HCT116 (cell line): Measurements from ENCODE around the gene DNMT3B. TPM values are rescaled to one million over a fixed set of nuclear protein-coding genes. Genes with fewer than 3 reads are reported as not detected.
A peak's percentile ranks its signal among the peaks of the same experiment; 100 is the strongest.

ENCODE experiments used
- ATAC-seq: fragments of 200-7000 bp; cut with Tn5 transposase; 2 replicates; pipeline ENCODE4 v1.9.1; 2020; ENCODE audit warnings: mild to moderate bottlenecking, moderate library complexity
- Bru-seq: library from RNA; stranded (reverse); fragments of 400-500 nt; gene quantifications from one replicate; lab custom pipeline; 2021; lab: Mats Ljungman, UMichigan
- BruChase-seq, 2 experiments: library from RNA; stranded (reverse); fragments of 400-500 nt; gene quantifications; one replicate each; lab custom pipeline; 2021; lab: Mats Ljungman, UMichigan
- BruUV-seq: library from RNA; stranded (reverse); fragments of 400-500 nt; replicated peaks from 2 replicates; lab custom pipeline; 2021; lab: Mats Ljungman, UMichigan
- CTCF ChIA-PET: fragments of 300-600 bp; sonication (Branson Sonifier 250); formaldehyde crosslinking; loops from one replicate; lab custom pipeline; 2021; ENCODE audit warnings: antibody characterized with exemption; lab: Charles Lee
- POLR2A ChIA-PET: fragments of 300-600, 350-600 bp; sonication (Branson Sonifier 250); formaldehyde crosslinking; loops from one replicate; lab custom pipeline; 2021; ENCODE audit warnings: antibody characterized with exemption; lab: Charles Lee
- RAD21 ChIA-PET, 2 experiments: fragments of 300-600 bp; sonication (Branson Sonifier 250); formaldehyde crosslinking; loops; one replicate each; lab custom pipeline; 2023; ENCODE audit warnings: low total read pairs in 2 of 2; ENCODE audit not compliant: uncharacterized antibody in 2 of 2, unreplicated experiment in 2 of 2, low non-redundant PET in 1 of 2; lab: Charles Lee
- DNase-seq: peaks from one replicate; pipeline ENCODE4 v3.0.0-alpha.2; 2010; ENCODE audit warnings: low read depth, low spot score
- H2AFZ ChIP-seq: fragments of 200-600 bp; shearing (Covaris generic), sonication (generic); 2 replicates; pipeline ENCODE4 v1.6.1; 2017; ENCODE audit warnings: low read depth, mixed run types, mixed read lengths, antibody characterized with exemption, low read length; ENCODE audit not compliant: poor library complexity, severe bottlenecking
- H3K27ac ChIP-seq: 2 replicates; pipeline ENCODE4 v1.5.1; 2012; ENCODE audit warnings: low read depth, low read length
- H3K27me3 ChIP-seq: fragments of 200-600 bp; sonication (generic); 2 replicates; pipeline ENCODE4 v1.6.1; 2016; ENCODE audit warnings: mixed run types, low read length, mixed read lengths; ENCODE audit not compliant: insufficient read depth
- H3K36me3 ChIP-seq, 2 experiments: fragments of 200-500 bp in 1 of 2; fragments of 200-600 bp in 1 of 2; sonication (Bioruptor generic) in 1 of 2; sonication (generic) in 1 of 2; 2 replicates each; pipeline versions ENCODE4 v1.5.1 to v1.6.1; 2014 to 2016; ENCODE audit warnings: low read length in 2 of 2, inconsistent platforms in 1 of 2, mixed read lengths in 1 of 2, mixed run types in 1 of 2; ENCODE audit not compliant: insufficient read depth in 2 of 2, control insufficient read depth in 1 of 2
- H3K4me1 ChIP-seq, 2 experiments: fragments of 200-600 bp in 1 of 2; sonication (generic) in 1 of 2; 2 replicates each; pipeline versions ENCODE4 v1.5.1 to v1.6.1; 2012 to 2017; ENCODE audit warnings: low read length in 2 of 2, inconsistent platforms in 1 of 2, mild to moderate bottlenecking in 1 of 2, mixed read lengths in 1 of 2, mixed run types in 1 of 2, moderate library complexity in 1 of 2; ENCODE audit not compliant: insufficient read depth in 2 of 2, control insufficient read depth in 1 of 2
- H3K4me2 ChIP-seq: fragments of 200-600 bp; sonication (generic); 2 replicates; pipeline ENCODE4 v1.6.1; 2017; ENCODE audit warnings: mixed run types, low read length, mixed read lengths
- H3K4me3 ChIP-seq, 2 experiments: fragments of 200-600 bp in 1 of 2; sonication (generic) in 1 of 2; replicated peaks in 1 of 2; 2 replicates each; pipeline ENCODE4 v1.5.1; 2011 to 2016; ENCODE audit warnings: low read length in 2 of 2, control low read depth in 1 of 2, low read depth in 1 of 2, mild to moderate bottlenecking in 1 of 2, mixed read lengths in 1 of 2, mixed run types in 1 of 2
- H3K79me2 ChIP-seq: fragments of 200-600 bp; sonication (generic); 2 replicates; pipeline ENCODE4 v1.6.1; 2017; ENCODE audit warnings: mild to moderate bottlenecking, mixed run types, low read length, moderate library complexity, mixed read lengths; ENCODE audit not compliant: insufficient read depth
- H3K9ac ChIP-seq: fragments of 200-600 bp; sonication (generic); 2 replicates; pipeline ENCODE4 v1.6.1; 2016; ENCODE audit warnings: low read length, mixed read lengths
- H3K9me2 ChIP-seq: fragments of 200-600 bp; sonication (generic), shearing (Covaris generic); 2 replicates; pipeline ENCODE4 v1.6.1; 2017; ENCODE audit warnings: mixed run types, mild to moderate bottlenecking, moderate library complexity; ENCODE audit not compliant: insufficient read depth
- H3K9me3 ChIP-seq, 2 experiments: fragments of 200-500 bp in 1 of 2; fragments of 200-600 bp in 1 of 2; sonication (Bioruptor generic) in 1 of 2; sonication (generic) in 1 of 2; 2 replicates each; pipeline ENCODE4 v1.6.1; 2014 to 2017; ENCODE audit warnings: low read length in 2 of 2, mixed read lengths in 2 of 2, inconsistent platforms in 1 of 2, low read depth in 1 of 2, mild to moderate bottlenecking in 1 of 2, mixed run types in 1 of 2, moderate library complexity in 1 of 2; ENCODE audit not compliant: control insufficient read depth in 1 of 2, insufficient read depth in 1 of 2
- H4K20me1 ChIP-seq: fragments of 200-600 bp; sonication (generic), shearing (Covaris generic); 2 replicates; pipeline ENCODE4 v1.6.1; 2017; ENCODE audit warnings: mixed run types, mild to moderate bottlenecking, moderate library complexity; ENCODE audit not compliant: insufficient read depth
- CBX3 ChIP-seq: IDR thresholded peaks from 2 replicates; pipeline ENCODE4 v1.6.1; 2012; ENCODE audit warnings: low read depth
- CEBPB ChIP-seq: IDR thresholded peaks from 2 replicates; pipeline ENCODE4 v1.6.1; 2012; ENCODE audit warnings: low read depth
- EGR1 ChIP-seq: IDR thresholded peaks from 2 replicates; pipeline ENCODE4 v1.6.1; 2012; ENCODE audit warnings: low read depth
- ELF1 ChIP-seq: IDR thresholded peaks from 2 replicates; pipeline ENCODE4 v1.6.1; 2012; ENCODE audit warnings: low read depth, borderline replicate concordance
- EZH2 ChIP-seq: fragments of 200-600 bp; sonication (generic); IDR thresholded peaks from 2 replicates; pipeline ENCODE4 v1.6.1; 2017; ENCODE audit warnings: antibody characterized with exemption, mixed run types
- EZH2phosphoT487 ChIP-seq: fragments of 200-600 bp; IDR thresholded peaks from 2 replicates; pipeline ENCODE4 v1.6.1; 2018; ENCODE audit warnings: antibody characterized with exemption, borderline replicate concordance
- FOSL1 ChIP-seq: IDR thresholded peaks from 2 replicates; pipeline ENCODE4 v1.6.1; 2012; ENCODE audit warnings: low read depth
- JUND ChIP-seq: IDR thresholded peaks from 2 replicates; pipeline ENCODE4 v1.6.1; 2012
- POLR2A ChIP-seq: IDR thresholded peaks from 2 replicates; pipeline ENCODE4 v1.7.0; 2011; ENCODE audit warnings: borderline replicate concordance; ENCODE audit not compliant: insufficient read depth, insufficient read length; ENCODE audit errors: extremely low read depth
- RAD21 ChIP-seq: IDR thresholded peaks from 2 replicates; pipeline ENCODE4 v1.6.1; 2012; ENCODE audit warnings: low read depth, mild to moderate bottlenecking
- REST ChIP-seq: IDR thresholded peaks from 2 replicates; pipeline ENCODE4 v1.6.1; 2012; ENCODE audit warnings: low read depth
- SP1 ChIP-seq: IDR thresholded peaks from 2 replicates; pipeline ENCODE4 v1.6.1; 2012; ENCODE audit warnings: low read depth
- SRF ChIP-seq: IDR thresholded peaks from 2 replicates; pipeline ENCODE4 v1.6.1; 2012; ENCODE audit warnings: low read depth
- YY1 ChIP-seq: IDR thresholded peaks from 2 replicates; pipeline ENCODE4 v1.6.1; 2011; ENCODE audit warnings: low read length, low read depth, moderate library complexity, mild to moderate bottlenecking; ENCODE audit not compliant: insufficient replicate concordance; ENCODE audit errors: extremely low read depth
- ZBTB33 ChIP-seq: IDR thresholded peaks from 2 replicates; pipeline ENCODE4 v1.6.1; 2011; ENCODE audit warnings: mild to moderate bottlenecking, low read length, moderate library complexity; ENCODE audit not compliant: insufficient replicate concordance; ENCODE audit errors: extremely low read depth
- ZFX ChIP-seq: fragments of 450-650 bp; IDR thresholded peaks from 2 replicates; pipeline ENCODE4 v1.6.1; 2017
- ZNF274 ChIP-seq: fragments of 200-500 bp; sonication (Bioruptor generic); IDR thresholded peaks from 2 replicates; pipeline ENCODE4 v1.6.1; 2014; ENCODE audit warnings: mild to moderate bottlenecking, low read depth, low read length, inconsistent platforms
- intact Hi-C: fragments of 100-400 bp; cut with micrococcal nuclease; formaldehyde crosslinking; loops from 2 replicates; pipeline ENCODE4 v1.10.0; 2022
- long read RNA-seq: library from polyadenylated mRNA; unstranded; transcript quantifications from one replicate; pipeline ENCODE4 v2.0.0, GENCODE V29; 2021; ENCODE audit not compliant: unreplicated experiment
- polyA plus RNA-seq: library from polyadenylated mRNA; unstranded; fragments of >200 nt; gene quantifications from 2 replicates; pipeline ENCODE4 v1.2.1, GENCODE V29; 2012; ENCODE audit warnings: missing spikeins
- total RNA-seq: library from RNA; stranded (reverse); gene quantifications from one replicate; pipeline ENCODE4 v1.2.1, GENCODE V29; 2021; ENCODE audit not compliant: unreplicated experiment

The DNMT3B gene
- 22.2 TPM for total RNA-seq
- polyA plus RNA-seq = 11.3 and 12.7 TPM in 2 replicates
- percentile 88 among the genes with signal in this experiment for Bru-seq, nascent RNA
- percentile 83 among the genes with signal in this experiment for BruChase-seq, experiment 1, labeled RNA remaining after a 6-hour chase
- percentile 89 among the genes with signal in this experiment for BruChase-seq, experiment 2, labeled RNA remaining after a 2-hour chase
- long read RNA-seq, full-length matches to known transcripts = 11 of 51 reads
- long read RNA-seq, partial matches to known transcripts = 30 of 51 reads
- long read RNA-seq, other reads (novel, unspliced or antisense) = 10 of 51 reads

GRCh38 chr20:32761831-32762753 is at the start of gene DNMT3B:
Gene DNMT3B (plus strand): TSS chr20:32762385. CDS start chr20:32780324, 17,939 bp downstream.
- RAD21 ChIA-PET = interaction anchor here in 1 of 2 experiments (0.6 kb wide), 1 partner anchor 226 kb away, joined by 4 read pairs; no protein-coding TSS in a partner anchor
- H3K79me2 ChIP-seq = peaks cover 40% of the 10 kb centered on the region
- ATAC-seq (peak; percentile 81), DNase-seq (peak; percentile 41)
- H3K9me3 ChIP-seq = no peaks in the 10 kb centered on the region
- no peaks in the 10 kb centered on the region for H3K36me3 ChIP-seq
- peak within 1 kb of the TSS; percentile 99 for H3K4me2 ChIP-seq
- H4K20me1 ChIP-seq = no peaks in the 10 kb centered on the region
- BruUV-seq = no TSS peak
- POLR2A ChIA-PET = interaction anchor here (0.5 to 1.8 kb wide), 4 partner anchors 16 to 81 kb away, joined by 3 to 9 read pairs (median 5); partner anchors contain the start of gene MAPRE1
- CTCF ChIA-PET = interaction anchor here (0.6 to 6.7 kb wide), 2 partner anchors 16 to 28 kb away, joined by 3 to 47 read pairs; no protein-coding TSS in a partner anchor
- peak within 1 kb of the TSS; percentile 94 to 96 for H3K4me3 ChIP-seq
- H2AFZ ChIP-seq = peak within 1 kb of the TSS; percentile 53
- H3K27ac ChIP-seq = peak within 1 kb of the TSS; percentile 83
- H3K4me1 ChIP-seq = peaks cover 39 to 60% of the 10 kb centered on the region in 2 experiments
- H3K27me3 ChIP-seq = no peaks in the 10 kb centered on the region
- H3K9me2 ChIP-seq = no peaks in the 10 kb centered on the region
- H3K9ac ChIP-seq = peak within 1 kb of the TSS; percentile 95
- intact Hi-C loops = no loop called here
- TF ChIP-seq SP1 (peak; percentile 22; the same call in 1 of the 2 replicates), CBX3 (0 out of 2 replicates have a peak, but pooled peaks have one; percentile 16), JUND (no peak), SRF (no peak), ZBTB33 (no peak), POLR2A (peak; percentile 78), RAD21 (no peak), YY1 (peak; percentile 81), CEBPB (no peak), REST (no peak), EZH2phosphoT487 (no peak), ELF1 (no peak), ZNF274 (no peak), ZFX (no peak; the same call in 1 of the 2 replicates), EGR1 (peak; percentile 59; the same call in 1 of the 2 replicates), EZH2 (no peak), FOSL1 (no peak)
